ENCODE results near the gene PSD. TPM values are rescaled to one million over a fixed set of nuclear protein-coding genes. Genes with fewer than 3 reads are reported as not detected.
"Not testable (repeated sequence)": the region's sequence is repeated elsewhere in the genome, so short reads cannot be mapped to it uniquely, and the experiment has no call there.

The PSD gene
- total RNA-seq: 1 to 10 TPM; 2.3 to 4.6 (median 3.7) TPM

GRCh38 chr10:102418622-102419268 lies at the start of gene PSD:
Gene PSD (minus strand): TSS chr10:102418785. CDS start chr10:102417038, 1,747 bp downstream.
- ATAC-seq: no peak

GRCh38 chr10:102467971-102468438 lies 49.4 kb upstream of the PSD start:
- Mint-ChIP-seq H3K4me1 (ENCODE audit: low read depth) (peaks cover 4% of the 10 kb centered on the region), H3K36me3 (ENCODE audit: insufficient read depth) (peaks cover 4% of the 10 kb centered on the region), H3K9me3 (no peaks in the 10 kb centered on the region), H3K27me3 (ENCODE audit: low read depth) (no peaks in the 10 kb centered on the region), H3K4me3 (no peak overlapping the region)
- DNase-seq (no peak), ATAC-seq (no peak)

More at GRCh38 chr10:102418622-102419268, at the start of gene PSD:
- Mint-ChIP-seq H3K36me3 (ENCODE audit: insufficient read depth) (peaks cover 7% of the 10 kb centered on the region), H3K4me1 (ENCODE audit: low read depth) (peaks cover 34% of the 10 kb centered on the region), H3K4me3 (peak within 1 kb of the TSS; percentile 96), H3K27me3 (ENCODE audit: low read depth) (peaks cover 30% of the 10 kb centered on the region), H3K9me3 (no peaks in the 10 kb centered on the region)
- DNase-seq: no peak

GRCh38 chr10:102467318-102467717 lies 48.7 kb upstream of the PSD start:
- no peaks in the 10 kb centered on the region for H3K9me3 Mint-ChIP-seq
- ATAC-seq: no peak
- H3K27me3 Mint-ChIP-seq (ENCODE audit: low read depth): no peaks in the 10 kb centered on the region
- no peak for DNase-seq
- peaks cover 5% of the 10 kb centered on the region for H3K4me1 Mint-ChIP-seq (ENCODE audit: low read depth)
- H3K36me3 Mint-ChIP-seq (ENCODE audit: insufficient read depth): peaks cover 4% of the 10 kb centered on the region
- no peak overlapping the region for H3K4me3 Mint-ChIP-seq

- Mint-ChIP-seq H3K4me3 (no peak overlapping the region), H3K36me3 (ENCODE audit: insufficient read depth) (peaks cover 4% of the 10 kb centered on the region), H3K4me1 (ENCODE audit: low read depth) (peaks cover 23% of the 10 kb centered on the region), H3K9me3 (no peaks in the 10 kb centered on the region), H3K27me3 (ENCODE audit: low read depth) (no peaks in the 10 kb centered on the region)
- no peak for DNase-seq
- ATAC-seq: no peak
These were observed 46.9 kb upstream of the PSD start for GRCh38 chr10:102465466-102465865.

GRCh38 chr10:102463983-102464382 lies 45.4 kb upstream of the PSD start:
- peaks cover under 1% of the 10 kb centered on the region for H3K36me3 Mint-ChIP-seq (ENCODE audit: insufficient read depth)

GRCh38 chr10:102462512-102463054 lies 44.0 kb upstream of the PSD start:
- DNase-seq (no peak), ATAC-seq (no peak)
- H3K9me3 Mint-ChIP-seq: no peaks in the 10 kb centered on the region
- H3K4me3 Mint-ChIP-seq: peak overlapping the region; percentile 88
- H3K27me3 Mint-ChIP-seq (ENCODE audit: low read depth): no peaks in the 10 kb centered on the region
- H3K4me1 Mint-ChIP-seq (ENCODE audit: low read depth): peaks cover 23% of the 10 kb centered on the region
- no peaks in the 10 kb centered on the region for H3K36me3 Mint-ChIP-seq (ENCODE audit: insufficient read depth)

More at GRCh38 chr10:102463983-102464382, 45.4 kb upstream of the PSD start:
- Mint-ChIP-seq H3K4me1 (ENCODE audit: low read depth) (peaks cover 23% of the 10 kb centered on the region), H3K27me3 (ENCODE audit: low read depth) (no peaks in the 10 kb centered on the region), H3K4me3 (no peak overlapping the region), H3K9me3 (no peaks in the 10 kb centered on the region)
- DNase-seq (no peak), ATAC-seq (no peak)

GRCh38 chr10:102461187-102462054 lies 42.8 kb upstream of the PSD start:
- H3K27me3 Mint-ChIP-seq (ENCODE audit: low read depth): no peaks in the 10 kb centered on the region
- no peaks in the 10 kb centered on the region for H3K36me3 Mint-ChIP-seq (ENCODE audit: insufficient read depth)
- H3K4me3 Mint-ChIP-seq: peak overlapping the region; percentile 88
- peak; percentile 99 for ATAC-seq
- peak; percentile 94 for DNase-seq
- H3K4me1 Mint-ChIP-seq (ENCODE audit: low read depth): peaks cover 23% of the 10 kb centered on the region
- H3K9me3 Mint-ChIP-seq: no peaks in the 10 kb centered on the region

GRCh38 chr10:102460836-102461186 lies 42.2 kb upstream of the PSD start:
- Mint-ChIP-seq H3K4me3 (peak overlapping the region; percentile 88), H3K27me3 (ENCODE audit: low read depth) (no peaks in the 10 kb centered on the region), H3K36me3 (ENCODE audit: insufficient read depth) (peaks cover under 1% of the 10 kb centered on the region), H3K9me3 (no peaks in the 10 kb centered on the region), H3K4me1 (ENCODE audit: low read depth) (peaks cover 23% of the 10 kb centered on the region)
- ATAC-seq: peak; percentile 18 to 29
- no peak for DNase-seq

- Mint-ChIP-seq H3K27me3 (ENCODE audit: low read depth) (no peaks in the 10 kb centered on the region), H3K36me3 (ENCODE audit: insufficient read depth) (peaks cover 2% of the 10 kb centered on the region), H3K4me3 (no peak overlapping the region), H3K9me3 (no peaks in the 10 kb centered on the region), H3K4me1 (ENCODE audit: low read depth) (peaks cover 23% of the 10 kb centered on the region)
- DNase-seq: no peak
- no peak for ATAC-seq
These were observed 40.1 kb upstream of the PSD start for GRCh38 chr10:102458656-102459055.

- peaks cover 29% of the 10 kb centered on the region for H3K4me1 Mint-ChIP-seq (ENCODE audit: low read depth)
- no peak overlapping the region for H3K4me3 Mint-ChIP-seq
- no peaks in the 10 kb centered on the region for H3K9me3 Mint-ChIP-seq
- peaks cover 7% of the 10 kb centered on the region for H3K36me3 Mint-ChIP-seq (ENCODE audit: insufficient read depth)
- DNase-seq (no peak), ATAC-seq (no peak)
- H3K27me3 Mint-ChIP-seq (ENCODE audit: low read depth): no peaks in the 10 kb centered on the region
These were observed 39.1 kb upstream of the PSD start for GRCh38 chr10:102457591-102458150.

- H3K4me1 Mint-ChIP-seq (ENCODE audit: low read depth): peaks cover 23% of the 10 kb centered on the region
- DNase-seq (no peak), ATAC-seq (no peak)
- no peak overlapping the region for H3K4me3 Mint-ChIP-seq
- peaks cover 15% of the 10 kb centered on the region for H3K36me3 Mint-ChIP-seq (ENCODE audit: insufficient read depth)
- H3K9me3 Mint-ChIP-seq: no peaks in the 10 kb centered on the region
- H3K27me3 Mint-ChIP-seq (ENCODE audit: low read depth): no peaks in the 10 kb centered on the region
These were observed 37.4 kb upstream of the PSD start for GRCh38 chr10:102455893-102456471.

GRCh38 chr10:102454662-102455487 lies 36.3 kb upstream of the PSD start:
- H3K36me3 Mint-ChIP-seq (ENCODE audit: insufficient read depth): peaks cover 15% of the 10 kb centered on the region
- H3K27me3 Mint-ChIP-seq (ENCODE audit: low read depth); H3K9me3 Mint-ChIP-seq; H3K4me3 Mint-ChIP-seq; ATAC-seq; DNase-seq: not testable (repeated sequence)
- peaks cover 18% of the 10 kb centered on the region for H3K4me1 Mint-ChIP-seq (ENCODE audit: low read depth)

GRCh38 chr10:102453502-102453901 lies 34.9 kb upstream of the PSD start:
- peaks cover 26% of the 10 kb centered on the region for H3K4me1 Mint-ChIP-seq (ENCODE audit: low read depth)
- H3K9me3 Mint-ChIP-seq: no peaks in the 10 kb centered on the region
- no peak overlapping the region for H3K4me3 Mint-ChIP-seq
- ATAC-seq (no peak), DNase-seq (no peak)
- peaks cover 15% of the 10 kb centered on the region for H3K36me3 Mint-ChIP-seq (ENCODE audit: insufficient read depth)
- no peaks in the 10 kb centered on the region for H3K27me3 Mint-ChIP-seq (ENCODE audit: low read depth)

Measured in activated T-cell treated with anti-CD3 and anti-CD28 coated beads, Interleukin-2, amount 50 U/mL, for 4 hours (primary cell).